Stimulated activated CD8-positive, alpha-beta memory T cell treated with anti-CD3 and anti-CD28 coated beads, Interleukin-4, amount 100 ng/mL, for 24 hours (primary cell): Measurements from ENCODE around the gene KIF5C.

Source experiments
- DNase-seq: peaks from one replicate; pipeline ENCODE4 v3.0.0-alpha.2; 2020; ENCODE audit warnings: low read depth

Gene KIF5C

DNA sequence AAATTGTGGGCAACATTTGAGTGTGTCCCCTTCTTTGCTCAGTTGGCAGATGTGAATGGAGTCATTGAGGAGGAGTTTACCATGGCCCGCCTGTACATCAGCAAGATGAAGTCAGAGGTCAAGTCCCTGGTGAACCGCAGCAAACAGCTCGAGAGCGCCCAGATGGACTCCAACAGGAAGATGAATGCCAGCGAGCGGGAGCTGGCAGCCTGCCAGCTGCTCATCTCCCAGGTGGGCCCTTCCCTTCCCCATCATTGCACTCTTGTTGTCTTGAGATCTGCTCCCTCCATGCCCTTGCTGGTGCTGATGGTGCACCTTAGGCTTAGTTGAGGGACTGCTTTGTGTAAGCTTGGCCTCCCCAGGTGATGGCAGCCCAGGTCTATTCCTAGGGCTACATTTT lies 115.9 kb downstream of the KIF5C start:
- DNase-seq, result no peak

DNA sequence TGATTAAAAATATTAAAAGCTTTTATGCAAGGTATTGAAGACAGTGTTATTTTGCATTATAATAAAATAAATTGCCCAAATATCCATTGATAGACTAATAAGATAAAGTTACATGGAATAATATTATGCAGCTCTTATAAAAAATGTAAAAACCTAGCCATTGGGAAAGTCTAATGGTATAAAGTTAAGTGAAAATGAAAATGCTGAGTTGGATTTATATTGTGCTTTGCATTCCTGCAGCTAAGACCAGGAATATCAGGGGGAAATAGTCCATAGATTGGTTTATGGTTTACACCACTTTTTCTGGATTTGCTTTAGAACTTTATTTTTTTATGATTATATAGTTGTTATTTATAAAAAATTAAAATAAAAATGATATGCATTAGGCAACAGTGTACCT lies 117.4 kb downstream of the KIF5C start:
- no peak for DNase-seq

DNA sequence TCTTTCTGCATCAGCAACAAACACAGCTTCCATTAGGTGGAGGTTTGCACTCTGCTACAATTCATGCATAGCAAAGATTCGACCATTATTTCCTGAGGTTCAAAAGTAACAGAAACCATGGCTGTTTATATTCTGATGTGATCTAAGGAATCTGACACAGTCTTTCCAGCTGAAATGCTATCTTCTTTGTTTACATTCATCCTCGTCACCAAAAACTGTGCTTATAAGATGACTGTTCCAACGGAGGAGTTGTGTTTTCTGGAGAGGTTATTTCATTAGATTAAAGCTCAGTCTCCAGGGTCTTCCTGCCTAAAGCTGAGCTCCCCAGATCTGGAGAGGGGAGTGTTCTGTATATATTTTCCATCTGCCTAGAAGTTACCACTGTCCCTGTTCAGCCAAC lies 118.3 kb downstream of the KIF5C start:
- no peak for DNase-seq

GRCh38 chr2:148994341-148994740 lies 119.3 kb downstream of the KIF5C start:
- DNase-seq, result no peak

- DNase-seq, result no peak
These were observed 121.8 kb downstream of the KIF5C start for GRCh38 chr2:148996805-148997204.

DNA sequence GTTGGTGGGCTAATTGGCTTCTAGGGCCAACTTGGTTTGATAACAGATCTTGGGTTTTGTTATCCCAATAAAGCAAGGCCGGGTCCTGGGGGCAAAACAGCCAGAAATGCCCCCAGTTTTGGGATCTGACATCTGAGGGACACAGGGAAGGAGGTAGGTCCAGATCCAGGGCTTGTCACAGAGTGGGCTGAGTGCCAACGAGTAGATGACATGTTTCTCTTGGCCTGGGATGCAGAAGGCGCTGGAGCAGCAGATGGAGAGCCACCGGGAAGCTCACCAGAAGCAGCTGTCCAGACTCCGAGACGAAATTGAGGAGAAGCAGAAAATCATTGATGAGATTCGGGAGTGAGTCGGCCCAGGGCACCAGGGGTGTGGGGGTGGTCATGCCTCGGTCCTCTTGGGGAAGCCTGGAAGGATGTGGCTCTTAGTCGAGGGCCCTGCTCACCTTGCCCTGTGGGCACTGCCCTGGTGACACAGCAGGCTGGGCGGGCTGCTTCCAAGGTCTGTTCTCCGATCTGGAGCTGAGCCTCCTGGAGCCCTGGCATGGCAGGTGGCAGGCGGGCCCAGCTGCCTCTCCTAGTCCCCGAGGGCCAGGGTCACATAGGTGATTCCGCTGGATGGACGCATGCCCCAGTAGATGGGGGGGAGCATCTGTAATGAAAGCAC lies 123.3 kb downstream of the KIF5C start:
- no peak for DNase-seq

DNA sequence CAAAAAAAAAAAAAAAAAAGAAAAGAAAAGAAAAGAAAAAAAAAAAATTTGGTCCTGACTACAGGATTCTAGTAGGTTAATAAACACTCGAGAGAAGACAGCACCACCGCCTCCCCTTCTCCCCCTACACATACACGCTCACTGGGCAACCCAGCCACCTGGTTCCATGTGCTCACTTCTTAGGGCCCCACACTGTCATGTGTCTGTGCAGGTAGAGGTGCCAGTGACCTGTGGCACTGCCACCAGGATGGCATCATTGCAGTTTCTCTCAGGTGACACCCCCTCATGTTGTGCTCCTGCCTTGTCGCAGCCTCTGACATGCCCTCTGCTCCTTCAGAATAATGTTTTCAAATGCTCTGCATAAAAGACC lies 123.8 kb downstream of the KIF5C start:
- no peak for DNase-seq

DNA sequence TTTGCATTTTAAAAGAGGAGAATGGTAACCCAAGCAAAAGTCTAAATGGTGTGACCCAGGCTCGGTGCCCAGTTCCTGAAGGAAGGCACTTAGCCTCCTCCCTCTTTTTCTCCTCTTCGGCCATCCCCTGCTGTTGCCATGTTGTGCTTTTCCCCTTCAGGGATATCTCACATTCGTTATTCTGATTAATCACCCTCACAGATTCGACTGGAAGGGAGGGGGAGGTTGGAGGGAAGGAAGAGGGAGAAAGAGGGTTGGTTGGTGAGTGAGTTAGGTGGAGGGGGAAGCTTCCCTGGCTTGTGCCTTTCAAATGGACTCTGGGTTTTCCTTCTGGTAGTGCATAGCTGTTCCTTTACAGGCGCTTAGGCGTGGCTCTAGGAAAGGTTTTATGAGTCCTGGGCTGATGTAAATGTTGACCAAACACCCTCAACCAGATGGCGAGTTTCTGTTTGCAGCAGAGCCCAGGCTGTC lies 124.5 kb downstream of the KIF5C start:
- DNase-seq, result no peak

- no peak for DNase-seq
These were observed 125.3 kb downstream of the KIF5C start for GRCh38 chr2:149000158-149000938.

DNA sequence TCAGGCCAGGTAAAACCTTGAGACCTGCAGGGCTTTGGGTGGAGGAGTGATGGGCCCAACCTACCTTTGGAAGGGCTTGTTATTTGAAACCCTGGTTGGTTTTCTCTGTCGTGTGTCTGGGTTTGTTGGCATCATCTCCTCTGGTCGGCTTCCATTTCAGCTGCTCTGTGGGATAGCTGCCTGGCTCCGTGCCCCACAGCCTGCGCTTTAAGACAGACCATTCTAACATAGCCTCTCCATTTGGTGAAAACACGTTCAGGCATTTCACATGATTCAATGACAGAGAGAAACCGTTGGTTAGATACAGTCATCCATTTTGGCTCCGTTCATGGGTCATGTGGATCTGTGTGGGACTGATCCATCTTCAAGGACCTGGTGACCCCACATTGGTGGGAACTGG lies 126.5 kb downstream of the KIF5C start:
- DNase-seq, result no peak

- DNase-seq, result no peak
These were observed 127.4 kb downstream of the KIF5C start for GRCh38 chr2:149002378-149002890.

GRCh38 chr2:149002891-149003740 lies 128.1 kb downstream of the KIF5C start:
- DNase-seq, result no peak

DNA sequence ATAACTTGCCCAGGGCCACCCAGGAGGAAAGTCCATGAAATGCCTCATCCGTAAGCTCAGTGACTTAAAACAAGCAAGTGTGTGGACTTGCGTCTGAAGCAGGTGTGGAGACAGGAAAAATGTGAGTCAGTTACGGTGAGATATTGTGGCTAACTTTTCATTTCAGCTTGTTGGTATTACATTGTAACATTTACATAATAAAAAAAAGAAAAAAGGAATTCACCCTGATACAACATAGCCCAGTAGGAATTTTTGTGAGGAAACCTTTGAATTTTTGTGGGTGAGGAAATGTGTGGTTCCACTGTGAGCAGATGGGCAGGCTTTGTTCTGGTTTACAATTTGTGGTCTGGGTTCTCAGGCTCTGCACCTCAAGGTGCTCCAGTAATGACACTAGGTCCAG lies 129.8 kb downstream of the KIF5C start:
- no peak for DNase-seq

- no peak for DNase-seq
These were observed 130.5 kb downstream of the KIF5C start for GRCh38 chr2:149005471-149006077.

GRCh38 chr2:149006883-149007543 lies 132.0 kb downstream of the KIF5C start:
- DNase-seq, result no peak

DNA sequence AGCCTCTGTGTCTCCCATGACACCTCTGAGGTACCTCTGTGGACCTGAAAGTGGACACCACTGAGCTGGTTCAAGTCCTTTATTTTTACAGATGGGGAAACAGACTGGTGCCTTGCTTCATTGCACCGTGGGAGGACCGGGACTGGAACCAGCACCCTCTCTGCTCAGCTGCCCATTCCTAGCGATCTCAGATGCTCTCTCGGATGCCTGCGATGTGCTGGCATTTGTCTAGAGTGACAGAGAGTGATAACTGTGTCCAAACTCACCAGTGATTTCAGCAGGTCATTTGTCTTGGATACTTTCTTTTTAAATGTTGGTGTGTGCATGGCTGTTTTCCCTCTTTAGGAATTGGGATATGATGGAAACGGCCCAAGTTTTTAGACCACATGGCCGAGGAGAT lies 133.4 kb downstream of the KIF5C start:
- no peak for DNase-seq

DNA sequence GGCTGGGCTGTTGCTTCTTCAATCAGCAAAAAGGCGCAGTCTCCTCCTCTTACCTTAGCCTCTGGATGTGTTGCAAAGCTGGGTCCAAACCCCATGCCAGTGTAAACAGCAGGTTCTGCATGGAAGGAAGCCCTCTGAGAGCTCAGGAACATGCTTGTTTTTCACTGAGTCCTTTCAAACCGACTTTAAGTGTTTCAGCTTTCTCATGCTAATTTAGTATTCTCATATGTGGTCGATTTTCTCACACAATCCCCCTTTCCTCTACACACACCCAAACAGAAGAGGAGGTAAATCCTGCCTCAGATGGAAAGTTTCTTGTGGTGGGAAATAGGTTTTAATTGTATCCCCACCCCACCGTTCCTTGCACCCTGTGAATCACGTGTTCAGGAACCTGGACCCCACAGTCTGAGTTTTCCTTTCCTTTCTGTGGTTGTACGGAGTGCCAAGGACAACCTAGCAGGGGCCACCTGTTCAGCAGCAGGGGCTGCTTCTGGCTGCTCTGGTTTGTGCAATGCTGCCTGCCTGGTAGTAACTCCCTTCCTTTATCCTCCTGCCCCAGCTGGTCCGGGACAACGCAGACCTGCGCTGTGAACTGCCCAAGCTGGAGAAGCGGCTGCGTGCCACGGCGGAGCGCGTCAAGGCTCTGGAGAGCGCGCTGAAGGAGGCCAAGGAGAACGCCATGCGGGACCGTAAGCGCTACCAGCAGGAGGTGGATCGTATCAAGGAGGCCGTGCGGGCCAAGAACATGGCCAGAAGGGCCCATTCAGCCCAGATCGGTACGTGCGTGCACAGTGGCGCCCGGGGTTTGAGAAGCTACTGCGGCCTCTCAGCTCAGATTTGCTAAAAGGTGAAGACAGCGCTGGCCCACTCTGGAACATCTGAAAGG lies 134.8 kb downstream of the KIF5C start:
- DNase-seq, result no peak

DNA sequence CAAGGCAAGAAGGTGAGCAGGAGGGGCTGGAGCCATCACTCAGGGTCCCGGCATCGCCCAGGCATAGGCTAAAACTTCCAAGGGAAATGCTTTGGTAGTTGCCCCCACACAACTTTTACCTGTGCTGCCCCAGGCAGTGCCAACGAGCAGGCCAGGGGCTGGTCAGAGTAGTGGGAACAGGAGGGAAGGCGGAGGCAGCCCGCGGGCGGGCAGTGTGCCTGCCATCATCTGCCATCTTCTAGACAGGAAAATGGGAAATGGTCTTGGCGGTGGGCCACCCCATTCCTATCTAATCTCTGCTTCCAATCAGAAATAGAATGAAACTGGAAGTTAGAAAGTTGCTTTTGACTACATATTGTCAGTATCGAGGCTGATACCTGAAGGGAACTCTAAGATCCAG lies 137.5 kb downstream of the KIF5C start:
- DNase-seq, result no peak

DNA sequence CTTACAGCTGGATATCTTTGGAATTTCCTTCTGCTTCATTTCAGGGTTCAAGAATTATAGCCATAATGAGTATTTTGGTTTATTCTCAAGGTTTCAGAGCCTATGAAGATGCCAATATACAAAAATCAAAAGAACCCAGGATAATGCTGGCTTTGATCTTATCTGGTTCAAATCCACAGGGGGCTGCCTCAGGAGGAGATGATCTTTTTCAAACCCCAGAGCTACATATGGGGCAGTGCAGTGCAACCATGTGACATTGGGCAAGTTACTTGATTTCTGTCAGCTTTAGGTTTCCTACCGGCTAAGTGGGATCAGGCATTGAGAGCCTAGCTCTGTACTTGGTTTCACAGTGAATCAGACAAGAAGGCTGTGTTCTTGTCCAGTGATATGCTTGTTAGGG lies 140.5 kb downstream of the KIF5C start:
- no peak for DNase-seq

GRCh38 chr2:149015926-149016563 lies 141.0 kb downstream of the KIF5C start:
- no peak for DNase-seq
